NCI-H2227 treated with DMSO at 0.1 percent for 48 hours (cell line): ENCODE data around the gene ITLN2.
"Not testable (repeated sequence)": the region's sequence is repeated elsewhere in the genome, so short reads cannot be mapped to it uniquely, and the experiment has no call there.

Experiments
- DNase-seq: peaks from one replicate; lab custom pipeline; 2025; lab: John Stamatoyannopoulos, UW

The ITLN2 gene

DNA sequence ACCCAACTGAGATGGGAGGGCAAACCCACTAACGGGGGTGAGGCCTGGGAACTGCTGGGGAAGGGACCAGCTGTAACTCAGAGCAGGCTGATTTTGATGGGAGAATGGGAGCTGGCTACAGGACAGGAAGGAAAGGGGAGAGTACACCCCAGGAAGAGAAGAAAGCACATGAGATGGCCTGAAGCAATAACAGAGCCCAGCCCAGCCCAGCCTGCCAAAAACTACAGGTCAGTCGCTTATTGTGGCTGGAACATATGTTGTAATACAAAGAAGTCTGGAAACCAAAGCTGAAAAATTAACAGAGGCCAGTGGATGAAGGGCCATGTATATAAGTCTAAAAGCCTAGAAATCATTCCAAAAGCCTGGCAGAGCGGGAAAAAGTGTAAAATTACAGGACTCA is 1.6 kb downstream of the ITLN2 start:
- no peak for DNase-seq

DNA sequence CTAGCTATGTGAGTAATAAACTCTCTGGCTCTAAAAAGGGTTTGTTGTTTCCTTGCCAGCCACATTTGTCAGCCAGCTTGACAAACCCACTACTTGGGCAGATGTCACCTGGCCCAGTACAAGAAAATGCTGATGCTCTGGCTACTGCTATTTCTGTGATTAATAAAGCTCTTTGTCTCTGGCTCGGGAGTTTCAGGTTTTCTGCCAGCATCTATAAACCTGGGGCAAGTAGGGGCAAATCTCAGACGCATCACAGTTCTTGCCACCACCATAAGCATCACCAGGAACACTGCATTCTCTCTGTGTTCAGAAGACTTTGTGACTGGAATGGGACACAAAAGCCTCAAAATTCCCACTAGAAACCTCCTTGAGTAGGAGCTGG is 2.5 kb downstream of the ITLN2 start:
- no peak for DNase-seq

DNA sequence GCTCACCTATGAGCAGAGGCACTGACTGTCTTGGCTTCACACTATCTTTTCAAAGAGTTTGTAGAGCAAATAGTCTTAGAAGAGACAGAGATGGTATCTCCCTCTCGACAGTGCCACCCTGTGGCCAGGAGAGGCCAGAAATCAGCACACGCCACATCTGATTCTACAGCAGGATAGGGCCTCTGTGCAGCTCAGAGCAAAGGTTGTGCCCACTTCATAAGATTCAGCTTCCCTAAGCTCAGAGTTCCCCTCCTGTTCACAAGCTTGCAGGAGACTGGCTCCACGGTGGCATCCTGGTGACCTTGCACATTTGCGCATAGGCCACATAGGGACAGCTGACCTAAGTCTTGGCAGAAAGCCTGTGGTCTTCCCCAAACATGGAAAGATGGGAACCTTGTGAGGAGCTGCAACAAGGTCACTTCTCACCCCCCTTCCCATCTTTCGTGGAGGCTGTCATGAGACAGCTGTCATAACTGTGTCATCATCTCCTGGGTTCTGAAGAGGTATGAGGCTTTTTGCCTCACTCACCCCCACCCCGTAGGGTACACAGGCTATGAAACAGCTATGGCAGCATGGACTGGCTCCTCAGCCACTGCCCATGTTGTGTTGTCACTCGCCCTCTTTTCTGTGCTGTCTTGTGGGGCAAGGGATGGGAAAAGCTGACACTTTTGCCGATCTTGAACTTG is 3.0 kb downstream of the ITLN2 start:
- no peak for DNase-seq

DNA sequence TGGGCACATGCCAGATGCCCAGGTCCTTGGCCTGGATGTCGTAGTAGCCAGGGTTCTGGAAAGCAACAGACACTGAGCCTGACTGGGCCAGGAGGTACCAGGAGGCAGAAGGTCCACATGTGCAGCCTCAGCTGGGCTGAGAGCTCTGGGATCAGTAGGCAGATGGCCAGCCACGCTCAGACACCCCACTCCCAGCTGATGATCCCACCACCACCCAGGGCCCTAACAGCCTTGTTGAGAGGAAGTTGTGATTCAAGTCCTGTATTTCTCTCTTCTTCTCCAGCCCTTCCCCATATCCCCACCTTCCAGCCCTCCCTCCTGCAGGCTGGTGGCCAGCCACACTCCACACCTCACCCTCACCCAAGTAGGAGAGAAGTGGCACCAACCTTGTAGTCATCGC is 4.0 kb downstream of the ITLN2 start:
- no peak for DNase-seq

DNA sequence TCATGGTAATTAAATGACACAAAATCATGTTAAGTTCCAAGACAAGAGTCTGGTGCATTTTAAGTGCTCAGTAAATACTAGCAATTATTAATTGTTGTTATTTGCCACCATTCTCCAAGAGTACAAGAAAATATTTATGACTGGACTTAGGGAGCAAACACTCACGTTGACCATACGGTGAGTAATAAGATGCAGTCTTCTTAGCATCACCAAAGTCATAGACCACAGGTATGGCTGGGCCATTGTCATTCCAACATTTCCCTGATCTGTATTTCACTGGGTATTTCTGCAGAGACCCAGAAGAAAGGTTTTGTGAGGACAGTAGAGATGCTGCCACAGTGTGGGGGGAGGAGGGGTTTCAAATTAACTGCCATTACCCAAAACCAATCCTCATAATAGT is 4.7 kb downstream of the ITLN2 start:
- DNase-seq = no peak

DNA sequence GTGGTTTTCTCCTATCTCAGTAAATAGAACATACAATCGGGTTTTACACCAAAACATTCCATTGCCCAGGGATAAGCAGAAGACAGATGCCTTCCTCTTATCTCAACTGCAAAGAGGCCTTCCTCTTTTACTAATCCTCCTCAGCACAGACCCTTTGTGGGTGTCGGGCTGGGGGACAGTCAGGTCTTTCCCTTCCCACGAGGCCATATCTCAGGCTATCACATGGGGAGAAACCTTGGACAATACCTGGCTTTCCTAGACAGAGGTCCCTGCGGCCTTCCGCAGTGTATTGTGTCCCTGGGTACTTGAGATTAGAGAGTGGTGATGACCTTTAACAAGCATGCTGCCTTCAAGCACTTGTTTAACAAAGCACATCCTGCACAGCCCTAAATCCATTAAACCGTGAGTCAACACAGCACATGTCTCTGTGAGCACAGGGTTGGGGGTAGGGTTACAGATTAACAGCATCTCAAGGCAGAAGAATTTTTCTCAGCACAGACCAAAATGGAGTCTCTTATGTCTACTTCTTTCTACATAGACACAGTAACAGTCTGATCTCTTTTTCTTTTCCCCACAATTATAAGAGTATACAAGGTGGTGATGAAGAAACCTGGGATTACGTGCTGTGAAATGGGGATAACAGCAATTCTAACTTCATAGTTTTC is 5.3 kb downstream of the ITLN2 start:
- DNase-seq = peak; percentile 31

DNA sequence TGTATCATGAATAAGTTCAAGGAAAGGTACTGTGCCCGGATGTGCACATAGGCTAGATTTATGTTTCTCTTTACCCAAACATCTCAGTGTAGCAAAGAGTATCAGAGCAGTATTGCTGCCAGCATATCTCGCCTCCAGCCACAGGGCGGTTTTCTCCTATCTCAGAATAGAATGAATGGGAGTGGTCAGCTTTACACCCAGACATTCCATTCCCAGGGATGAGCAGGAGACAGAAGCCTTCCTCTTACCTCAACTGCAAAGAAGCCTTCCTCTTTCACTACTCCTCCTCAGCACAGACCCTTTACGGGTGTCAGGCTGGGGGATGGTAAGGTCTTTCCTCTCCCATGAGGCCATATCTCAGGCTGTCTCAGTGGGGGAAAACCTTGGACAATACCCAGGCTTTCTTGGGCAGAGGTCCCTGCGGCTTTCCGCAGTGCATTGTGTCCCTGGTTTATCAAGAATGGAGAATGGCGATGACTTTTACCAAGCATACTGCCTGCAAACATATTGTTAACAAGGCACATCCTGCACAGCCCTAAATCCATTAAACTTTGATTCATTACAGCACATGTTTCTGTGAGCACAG is 7.3 kb downstream of the ITLN2 start:
- not testable (repeated sequence) for DNase-seq

DNA sequence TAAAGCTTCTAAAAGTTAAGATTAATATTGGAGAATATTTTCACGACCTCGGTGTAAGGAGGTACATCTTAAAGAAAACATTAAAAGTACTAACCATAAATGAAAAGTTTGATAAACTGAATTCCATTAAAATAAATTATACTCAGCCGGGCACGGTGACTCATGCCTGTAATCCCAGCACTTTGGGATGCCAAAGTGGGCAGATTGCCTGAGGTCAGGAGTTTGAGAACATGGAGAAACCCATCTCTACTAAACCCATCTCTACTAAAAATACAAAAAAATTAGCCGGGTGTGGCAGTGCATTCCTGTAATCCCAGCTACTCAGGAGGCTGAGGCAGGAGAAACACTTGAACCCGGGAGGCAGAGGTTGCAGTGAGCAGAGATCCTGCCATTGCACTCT is 8.7 kb downstream of the ITLN2 start:
- not testable (repeated sequence) for DNase-seq

DNA sequence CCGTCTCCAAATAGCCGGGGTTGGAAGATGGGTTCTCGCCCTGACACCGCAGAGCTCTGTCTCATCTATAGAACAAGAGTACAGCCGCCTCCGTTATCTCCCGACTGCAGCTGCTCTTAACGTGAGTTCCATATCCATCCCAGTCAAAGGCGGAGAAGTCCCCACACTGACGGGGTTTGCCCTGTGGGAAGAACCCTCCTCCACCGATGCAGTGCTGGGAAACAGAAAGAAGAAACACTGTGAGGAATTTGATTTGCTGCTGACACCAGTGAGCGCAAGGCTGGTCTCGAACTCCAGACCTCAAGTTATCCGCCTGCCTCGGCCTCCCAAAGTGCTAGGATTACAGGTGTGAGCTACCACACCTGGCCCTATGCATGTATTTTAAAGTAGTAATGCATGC is 9.5 kb downstream of the ITLN2 start:
- no peak for DNase-seq

DNA sequence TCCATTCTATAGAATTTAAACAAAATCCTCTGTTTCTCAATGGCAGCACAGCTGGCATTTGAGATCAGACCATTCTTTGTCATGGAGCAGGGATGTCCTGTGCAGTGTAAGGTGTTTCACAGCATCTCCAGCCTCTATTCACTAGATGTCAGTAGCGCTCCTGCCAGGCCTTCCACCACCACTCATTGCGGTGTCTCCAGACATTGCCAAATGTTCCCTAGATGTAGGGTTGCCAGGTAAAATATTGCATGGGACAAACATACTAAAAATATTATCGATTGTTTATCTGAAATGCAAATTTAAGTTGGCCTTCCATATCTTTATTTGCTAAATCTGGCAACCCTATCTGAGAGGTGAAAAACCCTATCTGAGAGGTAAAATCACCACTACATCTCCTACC is 11.7 kb downstream of the ITLN2 start:
- DNase-seq = no peak

DNA sequence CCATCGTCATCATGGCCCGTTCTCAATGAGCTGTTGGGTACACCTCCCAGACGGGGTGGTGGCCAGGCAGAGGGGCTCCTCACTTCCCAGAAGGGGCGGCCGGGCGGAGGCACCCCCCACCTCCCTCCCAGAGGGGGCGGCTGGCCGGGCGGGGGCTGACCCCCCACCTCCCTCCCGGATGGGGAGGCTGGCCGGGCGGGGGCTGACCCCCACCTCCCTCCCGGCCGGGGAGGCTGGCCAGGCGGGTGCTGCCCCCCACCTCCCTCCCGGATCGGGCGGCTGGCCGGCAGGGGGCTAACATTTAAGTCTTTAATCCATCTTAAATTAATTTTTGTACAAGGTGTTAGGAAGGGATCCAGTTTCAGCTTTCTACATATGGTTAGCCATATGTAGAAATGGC is 17.9 kb downstream of the ITLN2 start:
- not testable (repeated sequence) for DNase-seq

DNA sequence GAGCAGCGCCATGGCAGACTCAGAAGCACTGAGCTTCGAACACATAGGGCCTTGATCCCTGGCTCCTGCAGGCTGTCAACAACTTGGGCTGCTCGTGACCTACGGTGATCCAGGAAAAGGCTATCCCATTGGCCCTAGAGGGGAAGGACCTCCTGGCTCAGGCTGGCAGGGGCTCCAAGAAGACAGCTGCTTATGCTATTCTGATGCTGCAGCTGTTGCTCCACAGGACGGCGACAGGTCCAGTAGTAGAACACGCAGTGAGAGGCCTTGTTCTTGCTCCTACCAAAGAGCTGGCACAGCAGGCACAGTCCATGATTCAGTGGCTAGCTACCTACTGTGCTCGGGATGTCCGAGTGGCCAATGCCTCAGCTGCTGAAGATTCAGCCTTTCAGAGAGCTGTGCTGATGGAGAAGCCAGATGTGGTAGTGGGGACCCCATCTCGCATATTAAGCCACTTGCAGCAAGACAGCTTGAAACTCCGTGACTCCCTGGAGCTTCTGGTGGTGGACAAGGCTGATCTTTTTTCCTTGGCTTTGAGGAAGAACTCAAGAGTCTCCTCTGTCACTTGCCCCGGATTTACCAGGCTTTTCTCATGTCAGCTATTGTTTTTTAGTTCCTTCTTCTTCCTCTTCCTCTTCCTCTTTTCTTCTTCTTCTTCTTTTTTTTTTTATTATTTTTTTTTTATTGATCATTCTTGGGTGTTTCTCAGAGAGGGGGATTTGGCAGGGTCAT is 18.9 kb downstream of the ITLN2 start:
- DNase-seq = no peak

DNA sequence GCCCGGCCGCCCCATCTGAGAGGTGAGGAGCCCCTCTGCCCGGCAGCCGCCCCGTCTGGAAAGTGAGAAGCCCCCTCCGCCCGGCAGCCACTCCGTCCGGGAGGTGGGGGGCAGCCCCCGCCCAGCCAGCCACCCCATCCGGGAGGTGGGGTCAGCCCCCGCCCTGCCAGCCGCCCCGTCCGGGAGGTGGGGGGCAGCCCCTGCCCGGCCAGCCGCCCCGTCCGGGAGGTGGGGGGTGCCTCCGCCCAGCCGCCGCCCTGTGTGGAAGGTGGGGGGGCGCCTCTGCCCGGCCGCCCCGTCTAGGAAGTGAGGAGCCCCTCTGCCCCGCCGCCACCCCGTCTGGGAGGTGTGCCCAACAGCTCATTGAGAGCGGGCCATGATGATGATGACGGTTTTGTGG is 21.3 kb downstream of the ITLN2 start:
- DNase-seq = not testable (repeated sequence)

DNA sequence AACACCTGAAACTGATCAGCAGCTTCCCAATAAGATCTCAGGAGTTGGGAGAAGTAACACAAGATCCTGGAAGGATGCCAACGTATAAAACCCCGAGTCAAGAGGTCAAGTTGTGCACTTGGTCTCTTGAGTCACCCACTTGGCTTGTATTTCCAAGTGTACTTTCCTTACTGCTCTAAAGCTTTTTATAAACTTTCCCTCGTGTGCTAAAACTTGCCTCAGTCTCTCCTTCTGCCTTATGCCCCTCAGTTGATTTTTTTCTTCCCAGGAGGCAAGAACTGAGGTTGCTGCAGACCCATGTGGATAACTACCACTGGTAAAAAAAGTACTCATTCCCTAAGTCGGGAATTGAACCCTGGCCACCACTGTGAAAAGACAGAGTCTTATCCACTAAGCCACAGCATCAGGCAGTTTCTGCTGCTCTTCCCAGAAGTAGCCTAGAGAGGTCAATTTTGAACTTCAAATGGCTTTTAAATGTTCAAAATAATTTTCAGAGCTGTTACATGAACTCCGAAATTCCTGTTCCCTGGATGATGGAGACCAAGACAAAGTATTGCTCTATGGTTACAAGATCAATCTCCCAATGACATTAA is 28.9 kb downstream of the ITLN2 start:
- DNase-seq = no peak

DNA sequence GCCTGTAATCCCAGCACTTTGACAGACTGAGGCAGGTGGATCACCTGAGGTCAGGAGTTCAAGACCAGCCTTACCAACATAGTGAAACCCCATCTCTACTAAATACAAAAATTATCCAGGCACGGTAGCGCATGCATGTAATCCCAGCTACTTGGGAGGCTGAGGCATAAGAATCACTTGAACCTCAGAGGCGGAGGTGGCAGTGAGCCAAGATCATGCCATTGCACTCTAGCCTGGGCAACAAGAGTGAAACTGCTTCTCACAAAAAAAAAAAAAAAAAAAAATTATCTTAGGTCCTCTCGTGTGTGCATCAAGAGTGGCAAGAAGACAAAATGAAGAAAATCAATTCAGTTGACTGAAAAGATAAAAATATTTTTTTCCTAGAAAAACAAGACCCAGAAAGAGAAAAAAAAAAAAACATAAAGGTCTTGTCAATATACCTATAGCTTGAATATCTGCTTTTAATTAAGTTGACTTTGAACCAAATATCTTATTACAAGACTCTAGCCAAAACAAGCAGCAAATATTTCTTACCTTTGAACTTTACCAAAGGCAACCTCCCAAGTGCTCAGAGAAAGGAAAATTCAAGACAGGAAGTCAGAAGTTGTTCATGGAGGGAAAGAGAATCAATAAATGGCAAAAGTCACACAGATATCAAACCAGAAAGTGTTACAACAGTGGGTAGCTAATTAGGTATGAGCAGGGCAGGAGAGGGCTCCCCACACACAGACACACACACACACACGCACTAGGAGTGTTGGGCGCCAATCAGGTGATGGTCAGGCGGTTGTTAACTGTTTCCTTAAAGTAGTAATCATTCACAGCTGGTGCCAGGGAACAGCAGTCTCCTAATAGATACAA is 29.6 kb downstream of the ITLN2 start:
- no peak for DNase-seq

DNA sequence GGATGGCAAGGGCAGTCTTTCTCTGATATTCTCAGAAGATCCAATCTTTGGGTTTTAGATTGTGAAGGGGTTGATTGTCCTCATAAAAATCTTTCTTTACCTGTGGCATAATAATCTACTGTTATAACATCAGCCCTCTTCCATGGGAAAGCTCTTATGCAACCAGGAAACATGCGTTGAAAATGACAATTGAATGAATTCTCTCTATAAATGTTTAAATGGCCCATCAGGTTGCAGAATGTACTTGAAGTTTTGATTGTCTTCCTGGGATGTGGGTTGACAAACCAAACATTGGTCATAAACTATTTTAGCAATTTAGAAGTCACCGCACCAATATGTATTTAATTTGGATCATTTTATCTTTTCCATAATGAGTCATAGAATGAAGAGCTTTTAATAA is 37.9 kb downstream of the ITLN2 start:
- no peak for DNase-seq

DNA sequence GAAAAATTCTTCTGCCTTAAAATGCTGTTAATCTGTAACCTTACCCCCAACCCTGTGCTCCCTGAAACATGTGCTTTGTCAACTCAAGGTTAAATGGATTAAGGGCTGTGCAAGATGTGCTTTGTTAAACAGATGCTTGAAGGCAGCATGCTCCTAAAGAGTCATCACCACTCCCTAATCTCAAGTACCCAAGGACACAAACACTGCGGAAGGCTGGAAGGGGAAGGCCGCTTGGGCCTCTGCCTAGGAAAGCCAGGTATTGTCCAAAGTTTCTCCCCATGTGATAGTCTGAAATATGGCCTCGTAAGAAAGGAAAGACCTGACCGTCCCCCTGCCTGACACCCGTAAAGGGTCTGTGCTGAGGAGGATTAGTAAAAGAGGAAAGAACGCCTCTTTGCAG is 41.4 kb downstream of the ITLN2 start:
- not testable (repeated sequence) for DNase-seq

DNA sequence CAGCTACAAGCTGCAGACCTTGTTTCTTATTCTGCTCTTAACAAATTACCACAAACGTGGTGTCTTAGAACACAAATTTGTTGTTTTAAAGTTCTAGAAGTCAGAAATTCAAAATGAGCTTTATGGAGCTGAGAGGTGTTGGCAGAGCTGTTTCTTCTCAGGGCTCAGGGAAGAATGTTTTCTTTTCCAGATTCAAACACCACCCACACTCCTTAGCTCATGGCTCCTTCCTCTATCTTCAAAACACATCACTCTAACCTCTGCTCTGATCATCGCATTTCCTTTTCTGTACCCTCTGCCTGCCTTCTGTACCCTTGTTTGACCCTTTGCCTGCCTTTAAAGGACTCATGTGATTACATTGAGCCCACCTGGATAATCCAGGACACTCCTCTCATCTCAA is 42.7 kb downstream of the ITLN2 start:
- DNase-seq = no peak

DNA sequence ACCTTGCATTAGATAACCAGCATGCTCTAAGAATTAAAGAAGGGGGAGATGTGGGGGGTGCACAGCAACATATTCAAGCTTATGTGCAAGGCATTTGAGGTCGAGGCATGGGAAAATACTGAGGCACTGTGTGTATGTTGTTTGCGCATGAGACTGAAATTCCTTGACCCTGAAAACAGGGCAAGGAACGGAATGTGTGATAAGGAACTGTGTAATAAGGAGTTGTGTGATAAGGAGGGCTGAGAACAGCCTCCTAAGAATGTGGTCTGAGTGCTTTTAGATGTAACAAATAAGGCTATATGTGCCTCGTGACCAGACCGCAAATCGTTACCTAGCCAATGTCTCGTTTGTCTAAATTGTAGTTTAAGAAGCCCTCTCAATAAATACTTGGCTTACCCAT is 43.2 kb downstream of the ITLN2 start:
- no peak for DNase-seq

DNA sequence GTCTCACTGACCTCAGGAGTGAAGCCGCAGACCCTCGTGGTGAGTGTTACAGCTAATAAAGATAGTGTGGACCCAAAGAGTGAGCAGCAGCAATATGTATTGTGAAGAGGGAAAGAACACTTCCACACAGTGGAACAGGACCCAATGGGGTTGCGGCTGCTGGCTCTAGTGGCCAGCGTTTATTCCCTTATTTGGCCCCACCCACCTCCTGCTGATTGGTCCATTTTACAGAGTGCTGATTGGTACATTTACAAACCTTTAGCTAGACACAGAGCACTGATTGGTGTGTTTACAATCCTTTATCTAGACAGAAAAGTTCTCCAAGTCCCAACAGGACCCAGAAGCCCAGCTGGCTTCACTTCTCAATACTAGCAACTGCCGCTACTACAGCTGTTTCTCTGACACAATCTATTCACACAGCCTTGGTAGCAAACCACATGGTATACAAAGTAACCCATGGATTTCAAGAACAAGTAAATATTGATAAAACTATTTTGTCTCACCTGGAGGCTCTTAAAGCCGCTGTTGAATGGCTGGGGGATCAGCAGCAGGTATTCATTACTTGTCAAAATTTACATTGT is 44.3 kb downstream of the ITLN2 start:
- no peak for DNase-seq

DNA sequence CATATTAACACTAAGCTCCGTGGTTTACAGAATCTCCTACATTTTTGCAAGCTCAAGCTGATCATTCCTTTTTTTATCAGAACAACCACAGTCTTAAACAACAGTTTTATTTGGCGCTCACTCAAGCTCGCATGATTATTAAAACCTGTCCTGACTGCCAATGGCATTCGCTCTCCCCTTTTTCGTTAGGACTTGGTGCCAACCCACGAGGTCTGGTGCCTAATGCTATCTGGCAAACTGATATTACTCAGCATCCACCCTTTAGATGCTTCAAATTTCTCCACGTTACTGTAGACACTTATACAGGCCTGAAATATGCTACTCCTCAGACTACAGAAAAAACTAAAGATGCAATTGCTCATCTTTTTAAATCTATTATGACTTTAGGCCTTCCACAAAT is 46.6 kb downstream of the ITLN2 start:
- DNase-seq = no peak
